ENCODE results near the gene SLC33A1.
"Not testable (repeated sequence)": the region's sequence is repeated elsewhere in the genome, so short reads cannot be mapped to it uniquely, and the experiment has no call there.

Gene SLC33A1

DNA sequence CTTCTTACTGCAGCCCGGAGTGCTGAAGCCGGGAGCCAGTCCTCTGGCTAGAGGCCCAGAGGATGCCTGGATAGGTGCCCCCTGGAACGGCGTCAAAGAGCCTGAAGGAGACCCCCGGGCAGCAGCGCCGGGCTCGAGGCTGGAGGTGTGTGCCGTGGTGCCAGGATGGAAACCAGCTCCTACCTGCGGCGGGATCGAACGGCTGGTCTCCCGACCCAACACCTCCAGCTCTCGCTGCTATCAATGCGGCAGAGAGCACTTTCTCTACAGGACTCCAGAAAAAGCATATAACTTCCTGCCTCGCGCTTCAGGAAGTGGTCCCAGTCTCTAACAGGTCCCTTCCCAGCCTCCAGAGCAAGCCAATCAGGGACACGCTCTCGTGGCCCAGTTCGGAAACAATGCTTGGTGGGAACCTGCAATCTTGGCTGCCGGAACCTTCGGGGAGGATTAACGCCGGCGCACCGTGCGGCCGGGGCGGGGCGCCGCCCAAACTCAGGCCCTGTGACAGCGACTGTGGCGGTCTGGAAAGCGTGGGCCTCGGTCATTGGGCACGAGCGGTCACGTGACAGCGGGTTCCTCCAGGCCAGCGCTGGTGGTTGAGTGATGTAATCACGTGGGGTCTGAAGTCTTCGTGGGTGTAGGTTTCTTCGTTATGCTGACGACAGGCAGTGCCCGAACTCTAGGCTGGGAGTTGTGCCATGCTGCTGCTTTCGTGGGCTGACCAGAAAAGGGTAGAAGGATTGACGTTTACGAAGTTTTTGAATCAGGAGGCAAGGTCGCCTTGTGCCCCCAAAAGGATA lies at the start of gene SLC33A1:
TSS of gene SLC33A1 (minus strand) at position 287 of the 800 bp plus-strand sequence. CDS start 430 bp downstream, outside the sequence.
- peak; percentile 99 for DNase-seq

GRCh38 chr3:155895379-155895900 lies 41.2 kb upstream of the SLC33A1 start:
- DNase-seq: no peak

- no peak for DNase-seq
These were observed 37.1 kb upstream of the SLC33A1 start for GRCh38 chr3:155891321-155891720.

GRCh38 chr3:155890671-155891190 lies 36.5 kb upstream of the SLC33A1 start:
- no peak for DNase-seq

- DNase-seq: no peak
These were observed 35.7 kb upstream of the SLC33A1 start for GRCh38 chr3:155889952-155890351.

DNA sequence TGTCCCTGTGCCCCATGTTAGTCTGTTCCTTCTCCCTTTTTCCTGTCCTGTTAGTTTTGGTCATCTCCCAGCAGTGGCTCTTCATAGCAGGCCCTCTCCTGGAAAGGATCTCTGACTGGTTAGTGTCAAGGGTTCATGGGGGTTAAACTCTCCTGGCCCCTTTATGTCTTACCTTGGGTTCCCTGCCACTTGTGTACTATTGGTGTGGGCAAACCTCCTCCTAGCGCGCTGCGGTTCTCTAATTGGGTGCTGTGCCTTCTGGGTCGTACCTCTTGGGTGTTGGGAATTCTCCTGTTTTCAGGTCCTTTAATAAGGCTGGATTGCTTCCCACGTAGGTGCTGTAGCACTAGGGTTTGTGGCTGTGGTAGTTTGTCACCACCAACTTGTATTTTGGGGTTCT lies 35.0 kb upstream of the SLC33A1 start:
- no peak for DNase-seq

- no peak for DNase-seq
These were observed 32.7 kb upstream of the SLC33A1 start for GRCh38 chr3:155886915-155887314.

GRCh38 chr3:155886348-155886747 lies 32.1 kb upstream of the SLC33A1 start:
- DNase-seq: not testable (repeated sequence)

DNA sequence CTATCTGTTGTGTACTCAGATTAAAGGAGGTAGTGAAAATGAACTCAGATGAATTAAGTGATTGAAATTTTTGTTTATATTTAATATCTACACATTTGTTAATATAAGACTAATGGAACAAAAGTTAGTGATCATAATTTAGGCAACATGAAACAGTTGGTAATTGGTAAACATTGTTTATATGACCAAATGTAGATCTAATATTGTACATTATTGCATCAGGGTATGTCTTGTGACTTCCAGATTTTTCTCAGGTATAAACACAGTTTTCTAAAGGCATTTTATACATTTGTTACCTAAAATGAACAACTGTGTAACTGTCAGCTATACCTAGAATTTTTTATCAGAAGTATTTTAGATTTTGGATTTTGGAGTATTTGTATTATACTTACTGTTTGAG lies 31.1 kb upstream of the SLC33A1 start:
- DNase-seq: no peak

- no peak for DNase-seq
These were observed 30.1 kb upstream of the SLC33A1 start for GRCh38 chr3:155884292-155884691.

DNA sequence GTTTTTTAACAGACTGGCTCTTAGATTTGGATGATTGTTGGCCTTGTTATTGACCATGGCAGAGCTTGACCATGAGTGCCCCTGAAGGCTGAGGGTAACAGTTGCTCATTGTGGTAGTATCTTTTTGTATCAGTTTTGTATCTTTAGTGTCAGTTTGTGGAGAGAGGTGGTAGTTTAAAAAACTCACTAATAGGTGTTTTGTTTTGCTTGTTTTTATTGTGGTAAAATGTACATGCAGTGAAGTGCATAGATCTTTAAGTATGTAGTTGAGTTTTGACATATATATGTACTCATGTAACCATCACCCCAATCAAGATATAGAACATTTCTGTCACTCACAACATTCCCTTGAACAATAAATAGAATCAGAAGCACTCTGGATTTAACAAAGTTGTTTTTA lies 26.1 kb upstream of the SLC33A1 start:
- no peak for DNase-seq

GRCh38 chr3:155876503-155876902 lies 22.3 kb upstream of the SLC33A1 start:
- no peak for DNase-seq

DNA sequence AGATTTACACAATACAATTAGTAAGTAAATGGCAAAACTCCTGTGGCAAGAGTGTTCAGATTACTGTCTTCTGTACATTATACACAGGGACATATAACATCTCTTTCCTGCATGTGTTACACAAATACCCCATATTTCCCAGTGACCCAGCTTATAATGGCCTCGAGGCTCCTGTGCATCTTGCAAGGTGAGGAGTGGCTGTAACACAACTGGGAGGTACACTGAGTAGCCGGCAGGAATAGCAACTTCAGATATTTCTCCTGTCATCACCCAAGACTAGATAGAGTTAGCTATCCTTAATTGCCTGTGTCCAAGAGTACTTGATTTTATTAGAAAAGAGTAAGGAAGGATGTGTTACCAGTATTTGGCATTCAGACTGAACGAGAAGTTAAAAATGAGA lies 21.8 kb upstream of the SLC33A1 start:
- no peak for DNase-seq

DNA sequence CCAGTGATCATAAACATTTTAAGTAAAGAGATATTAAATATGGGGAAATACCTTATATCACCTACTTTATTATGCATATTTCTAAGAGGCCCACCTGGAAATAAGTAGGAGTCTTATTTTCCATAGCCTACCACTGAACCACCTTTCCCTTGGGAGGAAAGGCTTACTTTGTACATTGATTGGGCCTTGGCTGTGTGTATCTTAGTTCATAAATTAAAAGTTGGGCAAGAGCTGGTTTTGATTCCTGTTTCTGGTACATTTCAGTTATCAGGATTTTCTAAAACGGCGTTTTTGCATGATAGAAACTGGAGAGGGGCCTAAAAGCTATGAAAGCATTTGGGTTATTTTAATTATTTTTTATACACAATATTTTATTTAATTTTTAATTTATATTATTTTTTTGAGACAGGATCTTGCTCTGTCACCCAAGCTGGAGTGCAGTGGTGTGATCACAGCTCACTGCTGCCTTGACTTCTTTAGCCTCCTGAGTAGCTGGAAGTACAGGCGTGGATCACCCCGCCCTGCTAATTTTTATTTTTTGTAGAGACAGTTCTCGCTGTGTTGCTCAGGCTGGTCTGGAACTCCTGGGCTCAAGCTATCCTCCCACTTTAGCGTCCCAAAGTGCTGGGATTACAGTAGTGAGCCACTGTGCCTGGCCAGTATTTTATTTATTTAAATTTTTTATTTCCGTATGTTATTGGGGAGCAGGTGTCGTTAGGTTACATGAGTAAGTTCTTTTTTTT lies 18.8 kb upstream of the SLC33A1 start:
- DNase-seq: no peak

- no peak for DNase-seq
These were observed 17.5 kb upstream of the SLC33A1 start for GRCh38 chr3:155871746-155872158.

DNA sequence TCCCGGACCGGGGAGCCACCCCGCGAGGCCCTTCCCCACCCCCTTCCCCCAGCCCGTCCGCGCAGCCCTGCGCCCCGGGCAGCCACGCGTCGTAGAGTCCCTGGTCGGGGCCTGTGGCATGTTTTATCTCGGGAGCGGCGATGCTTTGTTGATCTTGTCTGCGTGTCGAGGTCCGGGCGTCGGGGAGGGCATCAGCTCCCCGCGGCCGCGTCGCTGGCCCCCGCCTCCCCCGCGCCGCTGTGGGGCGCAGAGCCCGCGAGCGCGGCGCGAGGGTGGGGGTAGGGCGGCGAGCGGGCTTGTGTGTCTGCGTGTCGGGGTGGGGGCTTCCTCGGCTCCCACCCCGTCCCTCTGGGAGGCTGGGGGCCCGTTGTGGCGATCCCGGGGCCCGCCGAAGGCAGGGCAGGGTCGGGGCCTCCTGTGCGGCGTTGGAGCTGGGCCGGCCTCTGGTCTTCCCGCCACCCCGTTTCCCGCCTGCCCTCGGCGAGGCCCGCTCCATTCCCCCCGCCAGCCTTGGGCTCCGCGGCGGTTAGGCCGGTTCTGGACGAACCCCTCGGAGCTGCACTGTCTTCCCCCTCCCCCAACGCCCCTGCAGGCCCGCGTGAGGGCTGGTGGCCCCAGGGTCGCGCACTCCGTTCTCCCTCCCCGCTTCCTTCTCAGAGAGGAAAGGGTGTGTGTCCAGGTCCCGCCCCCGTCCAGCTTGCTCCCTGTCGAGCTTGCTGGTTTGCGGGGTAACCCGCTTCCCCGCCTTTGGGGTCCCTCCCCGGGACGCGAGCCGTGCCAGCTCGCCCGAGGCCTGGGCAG lies 16.9 kb upstream of the SLC33A1 start:
- peak; percentile 60 for DNase-seq

- DNase-seq: peak; percentile 98
These were observed 16.1 kb upstream of the SLC33A1 start, which contains the start of gene GMPS for GRCh38 chr3:155870133-155870944. Gene GMPS (plus strand): TSS chr3:155870650. CDS start chr3:155870871, 221 bp downstream.

DNA sequence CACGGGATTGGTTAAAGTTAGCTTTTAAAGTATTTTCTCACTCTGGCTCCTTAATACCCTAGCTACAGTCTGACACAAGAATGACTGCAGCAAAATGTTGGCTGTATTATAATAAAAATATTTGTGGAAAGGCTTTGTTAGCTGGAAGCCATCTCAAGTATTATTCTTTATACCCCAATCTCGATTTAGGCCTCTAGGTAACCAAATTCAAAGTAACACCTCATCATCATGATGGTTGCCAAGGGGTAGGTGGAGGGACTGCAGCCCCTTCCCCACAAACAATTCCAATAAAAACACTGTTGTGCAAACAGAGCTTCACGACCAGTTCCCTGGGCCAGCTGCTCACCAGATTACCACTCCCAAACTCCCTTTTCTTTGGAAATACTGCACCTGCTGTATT lies 15.5 kb upstream of the SLC33A1 start:
- no peak for DNase-seq

DNA sequence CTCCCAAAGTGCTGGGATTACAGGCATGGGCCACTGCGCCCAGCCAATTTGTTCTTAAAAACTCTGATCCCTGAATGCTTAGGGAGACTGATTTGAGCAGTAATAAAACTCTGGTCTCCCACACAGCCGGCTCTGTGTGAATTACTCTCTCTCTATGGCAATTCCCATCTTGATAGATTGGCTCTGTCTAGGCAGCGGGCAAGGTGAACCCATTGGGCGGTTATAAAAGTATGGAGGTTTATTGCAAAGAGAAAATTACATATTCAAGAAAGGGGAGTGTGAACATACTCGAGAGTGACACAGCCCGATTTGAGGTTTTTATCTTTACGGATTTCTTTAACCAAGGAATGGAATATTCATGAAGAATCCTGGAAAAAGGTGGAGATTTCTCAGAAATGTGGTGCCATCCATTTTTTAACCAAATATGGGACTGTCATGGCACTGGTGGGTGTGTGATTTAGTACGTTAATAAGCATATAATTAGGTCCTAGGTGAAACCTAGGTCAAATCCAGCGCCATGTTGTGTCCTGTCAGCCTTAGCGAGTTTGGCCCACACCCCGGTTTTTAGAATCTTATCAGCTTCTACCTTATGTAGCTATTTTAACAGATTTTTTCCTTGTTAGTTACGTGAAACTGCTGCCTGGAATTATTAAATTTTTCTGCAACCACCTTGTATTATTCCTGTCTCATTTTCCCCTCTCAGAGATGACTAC lies 9.0 kb upstream of the SLC33A1 start:
- DNase-seq: no peak

- peak; percentile 89 for DNase-seq
These were observed 8.2 kb upstream of the SLC33A1 start for GRCh38 chr3:155862290-155862982.
